GM19397 (cell line): ENCODE results near the gene SPIRE2.
"Not testable (repeated sequence)": the region's sequence is repeated elsewhere in the genome, so short reads cannot be mapped to it uniquely, and the experiment has no call there.

Experiments
- ATAC-seq: cut with Tn5 transposase; IDR thresholded peaks from one replicate; pipeline ENCODE4 v1.9.1; 2021; ENCODE audit warnings: mild to moderate bottlenecking, moderate library complexity; ENCODE audit not compliant: unreplicated experiment

SPIRE2 gene, protein sequence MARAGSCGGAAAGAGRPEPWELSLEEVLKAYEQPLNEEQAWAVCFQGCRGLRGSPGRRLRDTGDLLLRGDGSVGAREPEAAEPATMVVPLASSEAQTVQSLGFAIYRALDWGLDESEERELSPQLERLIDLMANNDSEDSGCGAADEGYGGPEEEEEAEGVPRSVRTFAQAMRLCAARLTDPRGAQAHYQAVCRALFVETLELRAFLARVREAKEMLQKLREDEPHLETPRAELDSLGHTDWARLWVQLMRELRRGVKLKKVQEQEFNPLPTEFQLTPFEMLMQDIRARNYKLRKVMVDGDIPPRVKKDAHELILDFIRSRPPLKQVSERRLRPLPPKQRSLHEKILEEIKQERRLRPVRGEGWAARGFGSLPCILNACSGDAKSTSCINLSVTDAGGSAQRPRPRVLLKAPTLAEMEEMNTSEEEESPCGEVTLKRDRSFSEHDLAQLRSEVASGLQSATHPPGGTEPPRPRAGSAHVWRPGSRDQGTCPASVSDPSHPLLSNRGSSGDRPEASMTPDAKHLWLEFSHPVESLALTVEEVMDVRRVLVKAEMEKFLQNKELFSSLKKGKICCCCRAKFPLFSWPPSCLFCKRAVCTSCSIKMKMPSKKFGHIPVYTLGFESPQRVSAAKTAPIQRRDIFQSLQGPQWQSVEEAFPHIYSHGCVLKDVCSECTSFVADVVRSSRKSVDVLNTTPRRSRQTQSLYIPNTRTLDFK

DNA sequence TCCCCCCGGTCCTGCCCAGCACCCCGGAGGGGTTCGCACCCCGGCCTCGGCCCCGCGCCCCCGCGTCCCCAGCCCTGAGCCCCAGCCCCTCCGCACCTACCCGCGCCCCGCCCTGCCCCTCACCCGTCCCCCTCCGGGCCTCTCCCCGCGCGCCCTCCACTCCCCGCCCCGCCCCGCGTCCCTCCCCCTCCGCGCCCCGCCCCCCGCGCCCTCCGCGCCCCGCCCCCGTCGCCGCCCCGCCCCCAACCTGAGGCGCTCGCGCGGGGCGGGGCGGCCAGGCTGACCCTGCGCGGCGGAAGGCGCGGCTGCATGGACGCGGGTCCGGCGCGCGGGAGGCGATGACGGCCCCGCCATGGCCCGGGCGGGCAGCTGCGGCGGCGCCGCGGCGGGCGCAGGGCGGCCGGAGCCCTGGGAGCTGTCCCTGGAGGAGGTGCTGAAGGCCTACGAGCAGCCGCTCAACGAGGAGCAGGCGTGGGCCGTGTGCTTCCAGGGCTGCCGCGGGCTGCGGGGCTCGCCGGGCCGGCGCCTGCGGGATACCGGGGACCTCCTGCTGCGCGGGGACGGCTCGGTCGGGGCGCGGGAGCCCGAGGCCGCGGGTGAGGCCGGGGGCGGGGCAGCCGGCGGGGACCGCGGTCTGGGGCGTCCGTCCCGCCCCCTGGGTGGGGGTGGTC lies at the start of gene SPIRE2:
SPIRE2 (plus strand) TSS at position 277 of the 671 bp plus-strand sequence; CDS start at position 353, 76 bp downstream.
- ATAC-seq = peak; percentile 46

DNA sequence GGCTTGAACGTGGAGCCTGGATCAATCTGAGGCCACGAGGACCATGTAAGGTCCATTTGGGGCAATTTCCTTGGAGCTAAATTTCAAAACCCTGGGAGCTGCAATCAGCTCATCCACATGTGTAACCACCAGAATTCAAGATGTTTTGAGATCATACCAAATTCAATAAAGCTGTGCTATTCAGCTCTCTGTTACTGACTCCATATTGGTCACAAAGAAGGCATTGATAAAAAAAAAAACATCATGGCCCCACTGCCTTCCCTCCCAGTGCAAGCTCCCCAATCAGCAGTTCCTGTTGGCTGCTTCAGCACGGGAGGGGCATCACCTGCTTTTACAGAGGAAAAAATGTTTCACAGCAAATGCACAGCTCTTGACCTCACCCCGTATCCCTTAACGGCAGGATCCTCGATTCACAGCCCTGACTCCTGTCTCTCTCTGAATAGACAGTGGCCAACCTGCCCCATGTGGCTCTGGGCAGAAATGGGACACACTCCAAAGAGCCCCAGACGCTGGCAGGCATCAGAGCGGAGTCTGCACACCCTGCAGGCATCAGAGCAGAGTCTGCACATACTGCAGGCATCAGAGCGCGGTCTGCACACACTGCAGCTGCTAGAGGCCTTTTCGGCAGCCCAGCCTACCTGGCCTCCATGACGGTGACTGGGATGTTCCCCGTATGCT lies 48.9 kb upstream of the SPIRE2 start:
- no peak for ATAC-seq

DNA sequence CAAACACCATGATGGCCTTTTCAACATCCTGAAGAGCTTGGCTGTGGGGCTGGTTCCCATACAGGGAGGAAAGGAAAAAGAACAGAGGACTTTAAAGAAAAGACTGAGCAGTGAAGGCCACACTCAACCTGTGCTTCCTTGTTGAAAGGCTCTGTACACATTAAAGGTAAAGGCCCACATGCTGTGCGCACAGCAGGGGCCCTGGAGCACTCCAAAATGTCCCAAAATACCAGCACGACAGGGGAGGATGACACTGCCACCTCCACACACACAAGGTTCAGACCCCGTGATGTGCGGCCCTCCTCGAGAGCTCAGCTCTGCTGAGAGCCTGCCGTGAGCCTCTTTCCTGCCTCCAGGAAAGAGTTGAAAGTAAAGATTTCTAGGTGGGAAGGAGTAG lies 48.4 kb upstream of the SPIRE2 start:
- no peak for ATAC-seq

DNA sequence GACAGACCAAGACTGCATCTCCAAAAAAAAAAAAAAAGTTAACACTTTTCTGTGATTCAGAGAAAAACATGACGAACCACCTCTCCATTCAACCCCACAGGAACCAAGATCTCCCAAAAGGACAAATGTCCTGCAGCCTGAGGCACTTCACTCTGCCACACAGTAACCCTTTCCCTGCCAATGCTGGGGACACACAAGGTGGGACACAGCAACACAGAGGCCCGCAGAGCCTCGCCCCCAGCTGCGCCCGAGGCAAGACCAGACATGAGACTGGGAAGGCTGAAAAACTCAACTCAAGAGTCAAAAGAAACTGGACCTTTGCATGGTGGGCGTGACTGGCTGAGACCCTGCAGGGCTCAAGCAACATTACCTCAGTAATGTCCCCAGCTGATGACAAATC lies 45.8 kb upstream of the SPIRE2 start:
- ATAC-seq = no peak

DNA sequence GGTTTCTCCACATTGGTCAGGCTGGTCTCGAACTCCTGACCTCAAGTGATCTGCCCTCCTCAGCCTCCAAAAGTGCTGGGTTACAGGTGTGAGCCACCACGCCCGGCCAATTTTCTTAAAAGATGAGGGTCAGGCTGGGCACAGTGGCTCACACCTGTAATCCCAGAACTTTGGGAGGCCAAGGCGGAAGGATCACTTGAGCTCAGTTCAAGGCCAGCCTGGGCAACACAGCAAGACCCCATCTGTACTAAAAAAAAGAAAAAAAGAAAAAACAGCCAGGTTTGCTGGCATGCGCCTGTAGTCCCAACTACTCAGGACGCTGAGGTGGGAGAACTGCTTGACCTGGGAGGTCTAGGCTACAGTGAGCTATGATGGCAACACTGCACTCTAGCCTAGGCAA lies 44.3 kb upstream of the SPIRE2 start:
- ATAC-seq = not testable (repeated sequence)

DNA sequence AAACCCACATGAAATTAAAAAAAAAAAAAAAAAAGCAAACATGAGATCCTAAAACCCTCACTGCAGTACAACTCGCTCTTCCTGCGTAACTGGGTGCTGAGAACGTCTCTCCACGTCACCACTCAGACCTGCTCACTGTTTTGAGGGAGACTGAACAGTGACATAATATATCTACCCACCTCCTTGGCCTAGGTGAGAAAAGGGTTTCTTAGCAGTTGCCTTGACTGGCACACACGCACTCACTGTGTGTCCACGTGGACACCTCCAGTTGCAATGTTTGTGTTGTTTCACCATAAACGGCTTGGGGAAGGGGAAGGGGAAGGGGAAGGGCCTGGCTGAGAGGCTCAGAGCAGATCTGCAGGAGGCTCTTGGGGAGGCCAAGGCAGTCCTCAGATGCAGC lies 43.9 kb upstream of the SPIRE2 start:
- no peak for ATAC-seq

DNA sequence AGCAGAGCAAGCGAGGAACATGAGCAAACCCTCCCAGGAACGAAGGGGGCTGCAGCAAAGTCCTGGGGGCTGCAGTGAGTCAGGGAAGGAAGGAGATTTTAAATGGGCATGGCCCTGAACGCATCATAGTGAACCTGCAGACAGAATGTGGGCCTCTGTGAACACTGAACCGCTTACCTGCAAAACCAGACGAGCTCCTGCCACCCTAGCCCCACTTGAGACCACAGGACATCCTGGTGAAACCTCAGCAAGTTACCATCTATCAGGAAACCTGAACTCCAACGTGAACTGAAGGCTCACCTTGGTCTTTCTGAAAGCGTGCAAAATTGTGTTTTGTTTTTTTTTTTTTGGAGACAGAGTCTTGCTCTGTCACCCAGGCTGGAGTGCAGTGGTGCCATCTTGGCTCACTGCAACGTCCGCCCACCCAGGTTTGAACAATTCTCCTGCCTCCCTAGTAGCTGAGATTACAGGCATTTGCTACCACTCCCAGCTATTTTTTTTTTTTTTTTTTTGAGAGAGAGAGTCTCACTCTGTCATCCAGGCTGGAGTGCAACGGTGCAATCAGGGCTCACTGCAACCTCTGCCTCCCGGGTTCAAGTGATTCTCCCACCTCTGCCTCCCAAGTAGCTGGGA lies 42.6 kb upstream of the SPIRE2 start:
- ATAC-seq = no peak

DNA sequence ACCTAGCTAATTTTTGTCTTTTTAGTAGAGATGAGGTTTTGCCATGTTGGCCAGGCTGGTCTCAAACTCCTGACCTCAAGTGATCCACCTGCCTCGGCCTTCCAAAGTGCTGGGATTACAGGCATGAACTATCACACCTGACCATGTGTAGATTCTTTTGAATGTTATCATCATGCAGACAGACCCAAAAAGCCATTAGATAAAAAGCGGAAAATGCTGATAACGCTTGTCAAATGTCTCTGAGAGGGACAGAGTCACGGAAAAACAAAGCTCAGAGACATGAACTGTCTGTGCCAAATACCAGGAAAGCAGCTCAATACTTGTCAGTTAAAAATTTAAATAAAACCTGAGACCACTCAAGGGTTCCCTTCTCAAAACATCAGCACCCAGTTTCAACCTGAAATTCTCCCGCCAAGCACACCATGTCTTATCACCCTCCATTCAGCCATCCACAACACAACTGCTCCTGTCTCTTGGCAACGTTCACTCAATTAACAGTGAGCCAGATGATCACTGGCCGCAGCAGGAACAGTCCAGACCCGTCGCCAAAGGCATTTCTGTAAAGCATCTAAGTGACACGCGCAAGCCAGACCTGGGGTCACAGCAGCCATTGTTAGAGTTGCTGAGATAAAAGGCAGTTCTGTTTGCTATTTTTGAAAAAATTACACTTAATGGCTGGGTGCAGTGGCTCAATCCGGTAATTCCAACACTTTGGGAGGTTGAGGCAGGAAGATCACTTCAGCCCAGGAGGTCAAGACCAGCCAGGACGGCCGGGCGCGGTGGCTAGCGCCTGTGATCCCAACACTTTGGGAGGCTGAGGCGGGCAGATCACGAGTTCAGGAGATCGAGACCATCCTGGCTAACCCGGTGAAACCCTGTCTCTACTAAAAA lies 41.6 kb upstream of the SPIRE2 start:
- no peak for ATAC-seq

DNA sequence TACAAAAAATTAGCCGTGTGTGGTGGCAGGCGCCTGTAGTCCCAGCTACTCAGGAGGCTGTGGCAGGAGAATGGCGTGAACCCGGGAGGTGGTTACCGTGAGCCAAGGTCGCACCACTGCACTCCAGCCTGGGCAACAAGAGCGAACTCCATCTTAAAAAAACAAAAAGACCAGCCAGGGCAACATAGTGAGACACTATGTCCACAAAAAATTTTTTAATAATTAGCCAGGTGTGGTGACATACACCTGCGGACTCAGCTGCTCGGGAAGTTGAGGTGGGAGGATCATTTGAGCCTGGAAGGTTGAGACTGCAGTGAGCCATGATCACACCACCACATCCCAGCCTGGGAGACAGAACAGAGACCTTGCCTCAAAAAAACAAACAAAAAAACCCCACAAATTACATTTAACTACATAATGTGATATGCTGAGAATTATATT lies 40.9 kb upstream of the SPIRE2 start:
- ATAC-seq = no peak

DNA sequence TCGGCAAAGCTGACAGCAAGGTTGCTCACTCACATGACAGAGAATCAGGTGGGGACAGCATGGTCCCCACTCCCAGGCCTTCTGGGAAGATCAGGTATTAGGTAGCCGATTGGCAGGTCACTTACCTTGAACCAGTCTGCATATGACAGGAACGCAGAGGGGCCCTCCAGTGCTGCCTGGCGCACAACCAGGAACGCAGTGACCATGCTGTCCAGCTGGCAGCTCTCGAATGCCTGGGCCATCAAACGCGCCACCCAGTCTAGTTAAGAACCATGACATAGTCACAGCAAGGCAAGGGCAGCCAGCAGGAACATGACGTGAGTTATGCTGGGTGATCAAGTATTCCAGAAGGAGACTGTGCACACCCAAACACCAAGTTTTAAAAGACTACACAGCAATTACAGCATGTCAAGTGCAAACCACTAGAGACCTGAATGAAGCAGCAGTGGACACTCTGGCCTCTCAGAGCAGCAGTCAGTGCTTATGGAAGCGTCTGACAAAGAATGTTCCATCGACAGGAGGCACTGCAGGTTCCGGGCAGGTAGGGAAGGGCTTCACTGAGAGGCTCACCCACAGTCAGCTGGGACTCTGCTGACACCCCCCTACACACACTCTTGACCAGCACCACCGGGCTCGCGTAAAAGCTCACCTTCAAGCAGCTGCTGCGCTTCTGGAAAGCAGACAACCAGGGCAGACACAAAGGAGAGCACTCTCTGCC lies 36.8 kb upstream of the SPIRE2 start:
- no peak for ATAC-seq

DNA sequence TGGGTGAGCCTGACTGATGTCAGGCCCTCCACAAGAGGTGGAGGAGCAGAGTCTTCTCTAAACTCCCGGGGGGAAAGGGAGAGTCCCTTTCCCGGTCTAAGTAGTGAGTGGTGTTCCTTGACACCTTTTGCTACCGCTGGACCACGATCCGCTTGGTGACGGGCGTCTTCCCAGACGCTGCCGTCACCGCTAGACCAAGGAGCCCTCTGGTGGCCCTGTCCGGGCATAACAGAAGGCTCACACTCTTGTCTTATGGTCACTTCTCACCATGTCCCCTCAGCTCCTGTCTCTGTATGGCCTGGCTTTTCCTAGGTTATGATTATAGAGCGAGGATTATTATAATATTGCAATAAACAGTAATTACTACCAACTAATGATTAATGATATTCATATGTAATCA lies 35.2 kb upstream of the SPIRE2 start:
- ATAC-seq = not testable (repeated sequence)

DNA sequence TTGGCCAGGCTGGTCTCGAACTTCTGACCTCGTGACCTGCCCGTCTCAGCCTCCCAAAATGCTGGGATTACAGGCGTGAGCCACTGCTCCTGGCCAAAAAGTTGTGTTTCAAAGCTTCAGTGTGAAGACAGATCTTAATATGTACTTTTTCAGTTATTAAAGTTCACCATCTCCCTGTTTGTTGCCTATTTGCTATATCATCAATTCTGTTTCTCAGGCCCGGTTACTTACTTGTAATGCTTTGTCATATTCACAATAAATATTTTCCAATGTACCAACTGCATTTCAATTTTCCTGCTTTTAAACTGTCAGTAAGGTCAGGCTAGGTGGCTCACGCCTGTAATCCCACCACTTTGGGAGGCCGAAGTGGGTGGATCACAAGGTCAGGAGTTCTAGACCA lies 34.3 kb upstream of the SPIRE2 start:
- no peak for ATAC-seq

DNA sequence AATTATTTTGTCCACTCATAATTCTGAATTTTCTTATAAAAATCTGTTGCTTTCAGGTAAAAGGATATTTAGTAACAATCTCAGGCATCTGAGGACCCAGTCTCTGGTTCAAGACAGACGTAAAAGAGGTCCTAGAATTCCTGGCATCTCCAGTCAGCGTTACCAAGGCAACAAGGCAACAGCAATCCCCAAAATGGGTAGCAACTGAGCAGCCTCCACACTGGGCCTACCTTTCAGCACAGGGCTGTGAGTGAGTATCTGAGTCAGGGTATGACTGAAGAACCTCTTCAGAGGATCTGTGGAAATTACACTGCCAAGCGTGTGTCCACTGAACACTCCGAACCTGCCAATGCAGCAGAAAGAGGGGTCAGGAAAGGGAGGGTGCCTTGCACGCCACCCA lies 32.6 kb upstream of the SPIRE2 start:
- no peak for ATAC-seq

DNA sequence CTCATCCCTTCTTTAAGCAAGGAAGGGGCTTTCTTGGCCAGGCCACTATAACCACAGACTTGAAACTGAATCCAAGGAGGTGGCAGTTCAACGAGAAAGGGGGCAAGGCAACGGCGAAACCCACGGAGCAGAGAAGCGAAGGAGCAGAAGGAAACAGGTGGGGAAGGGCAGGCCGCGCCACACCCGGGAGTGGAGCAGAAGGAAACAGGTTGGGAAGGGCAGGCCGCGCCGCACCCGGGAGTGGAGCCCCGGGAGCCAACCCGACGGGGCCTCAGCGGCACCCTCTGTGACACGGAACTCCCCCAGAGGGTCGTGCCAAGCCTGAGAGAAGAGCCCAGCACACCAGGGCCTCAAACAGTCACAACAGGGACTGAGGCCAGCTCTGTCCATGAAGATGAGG lies 32.2 kb upstream of the SPIRE2 start:
- no peak for ATAC-seq

DNA sequence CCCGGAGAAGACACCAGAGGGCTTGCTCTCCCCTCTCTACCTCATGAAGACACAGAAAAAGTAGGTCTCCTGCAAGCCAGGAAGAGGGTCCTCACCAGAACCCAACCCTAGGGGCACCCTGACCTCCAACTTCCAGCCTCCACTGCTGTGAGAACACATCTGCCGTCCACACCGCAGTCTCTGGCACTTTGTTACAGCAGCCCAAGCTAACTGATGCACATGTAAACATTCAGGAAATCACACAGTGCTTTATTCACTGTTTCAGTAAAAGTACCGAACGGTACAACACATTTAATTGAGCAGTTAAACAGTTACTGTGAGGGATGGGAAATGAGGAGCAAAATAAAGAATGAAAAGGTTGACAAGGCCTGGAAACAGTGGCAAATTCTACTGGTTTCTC lies 30.1 kb upstream of the SPIRE2 start:
- no peak for ATAC-seq

DNA sequence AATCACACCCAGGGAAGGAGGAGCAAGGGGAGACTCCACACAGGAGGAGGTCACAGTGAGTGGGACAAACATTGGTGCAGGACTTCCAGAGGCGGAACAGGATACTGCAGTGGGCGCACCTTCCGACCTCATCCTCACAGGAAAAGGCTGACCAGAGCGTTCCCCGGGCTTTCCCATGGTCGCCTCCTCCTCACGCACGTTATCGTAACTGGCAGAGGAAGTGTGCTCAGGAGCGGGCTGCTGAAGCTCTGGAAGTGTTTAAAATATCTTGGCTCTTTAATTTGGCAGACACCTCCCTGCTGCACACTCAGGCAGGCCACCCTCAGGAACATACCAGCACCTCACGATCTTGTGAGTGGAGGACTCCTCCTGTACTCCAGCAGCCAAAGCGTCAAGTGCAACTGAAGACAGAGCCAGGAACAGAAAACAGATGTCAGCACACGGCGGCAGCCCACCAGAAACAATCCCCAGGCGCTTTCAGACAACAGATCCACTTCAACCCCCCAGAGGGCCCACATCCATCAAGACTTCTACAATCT lies 29.4 kb upstream of the SPIRE2 start:
- ATAC-seq = no peak

DNA sequence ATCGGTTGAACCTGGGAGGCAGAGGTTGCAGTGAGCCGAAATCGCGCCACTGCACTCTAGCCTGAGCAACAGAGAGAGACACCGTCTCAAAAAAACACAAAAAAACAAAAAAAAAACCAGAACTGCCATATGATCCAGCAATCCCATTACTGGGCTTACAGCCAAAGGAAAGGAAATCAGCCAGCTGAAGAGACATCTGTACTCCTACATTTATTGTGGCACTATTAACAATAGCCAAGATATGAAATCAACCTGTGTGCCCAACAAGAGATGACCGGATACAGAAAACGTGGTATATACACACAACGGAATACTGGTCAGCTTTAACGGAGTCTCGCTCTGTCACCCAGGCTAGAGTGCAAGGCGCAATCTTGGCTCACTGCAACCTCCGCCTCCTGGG lies 26.5 kb upstream of the SPIRE2 start:
- no peak for ATAC-seq

DNA sequence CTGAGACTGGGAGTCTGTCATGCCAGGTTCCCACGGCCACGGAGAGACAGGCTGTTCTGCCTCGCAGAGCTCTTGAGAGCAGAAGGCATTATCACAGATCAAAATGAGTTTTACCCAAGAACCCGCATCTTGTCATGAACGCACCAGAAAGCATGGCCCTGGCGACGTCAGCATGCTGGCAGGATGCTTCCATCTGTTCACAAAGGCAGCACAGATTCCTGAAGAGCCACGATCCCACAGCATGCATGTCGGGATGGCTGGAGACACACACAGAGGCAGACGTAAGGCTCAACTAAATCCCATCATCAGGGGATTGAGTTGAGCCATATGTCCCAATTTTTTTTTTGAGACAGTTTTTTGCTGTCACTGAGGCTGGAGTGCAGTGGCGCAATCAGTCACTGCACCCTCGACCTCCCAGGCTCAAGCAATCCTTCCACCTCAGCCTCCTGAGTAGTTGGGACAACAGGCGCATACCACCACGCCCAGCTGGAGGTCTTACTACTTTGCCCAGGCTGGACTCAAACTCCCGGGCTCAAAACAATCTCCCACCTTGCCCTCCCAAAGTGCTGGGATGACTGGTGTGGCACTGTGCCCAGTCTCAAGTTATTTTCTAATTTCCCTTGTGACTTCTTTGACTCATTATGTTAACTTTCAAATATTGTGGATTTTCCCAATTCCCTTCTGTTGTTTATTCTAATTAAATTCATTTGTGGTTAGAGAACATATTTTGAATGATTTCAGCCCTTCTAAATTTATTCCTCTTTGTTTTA lies 23.0 kb upstream of the SPIRE2 start:
- no peak for ATAC-seq
